ENCODE data around the gene TSPAN16. TPM values are rescaled to one million over a fixed set of nuclear protein-coding genes. Genes with fewer than 3 reads are reported as not detected.

The TSPAN16 gene
- total RNA-seq, 6 experiments from 2014 or later = not detected

- intact Hi-C loops (cut with DNase I) = no loop called here
- TF ChIP-seq, protein P1, sequence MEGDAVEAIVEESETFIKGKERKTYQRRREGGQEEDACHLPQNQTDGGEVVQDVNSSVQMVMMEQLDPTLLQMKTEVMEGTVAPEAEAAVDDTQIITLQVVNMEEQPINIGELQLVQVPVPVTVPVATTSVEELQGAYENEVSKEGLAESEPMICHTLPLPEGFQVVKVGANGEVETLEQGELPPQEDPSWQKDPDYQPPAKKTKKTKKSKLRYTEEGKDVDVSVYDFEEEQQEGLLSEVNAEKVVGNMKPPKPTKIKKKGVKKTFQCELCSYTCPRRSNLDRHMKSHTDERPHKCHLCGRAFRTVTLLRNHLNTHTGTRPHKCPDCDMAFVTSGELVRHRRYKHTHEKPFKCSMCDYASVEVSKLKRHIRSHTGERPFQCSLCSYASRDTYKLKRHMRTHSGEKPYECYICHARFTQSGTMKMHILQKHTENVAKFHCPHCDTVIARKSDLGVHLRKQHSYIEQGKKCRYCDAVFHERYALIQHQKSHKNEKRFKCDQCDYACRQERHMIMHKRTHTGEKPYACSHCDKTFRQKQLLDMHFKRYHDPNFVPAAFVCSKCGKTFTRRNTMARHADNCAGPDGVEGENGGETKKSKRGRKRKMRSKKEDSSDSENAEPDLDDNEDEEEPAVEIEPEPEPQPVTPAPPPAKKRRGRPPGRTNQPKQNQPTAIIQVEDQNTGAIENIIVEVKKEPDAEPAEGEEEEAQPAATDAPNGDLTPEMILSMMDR (IDR thresholded peaks at IDR 0.05) = no peak
- no peak for TF ChIP-seq POLR2A (IDR thresholded peaks at IDR 0.05)
- H3K4me3 ChIP-seq = no peak overlapping the region
- no peaks in the 10 kb centered on the region for H3K27me3 ChIP-seq
- H3K4me1 ChIP-seq = peaks cover 0 to 8% (median 2%) of the 10 kb centered on the region in 4 donors
- WGBS (ENCODE audit: insufficient coverage, low coverage, low lambda C conversion rate, missing lambda C conversion rate) = 75% methylated on average over 2 of the region's 6 CpGs
- ATAC-seq (no peak), DNase-seq (no peak)
- H3K36me3 ChIP-seq = no peaks in the 10 kb centered on the region
- H3K27ac ChIP-seq = peak overlapping the region in 1 of 3 donors; percentile 38
- no peaks in the 10 kb centered on the region for H3K9me3 ChIP-seq
Observed at GRCh38 chr19:11265177-11265784, 30.7 kb upstream of the TSPAN16 start.

DNA sequence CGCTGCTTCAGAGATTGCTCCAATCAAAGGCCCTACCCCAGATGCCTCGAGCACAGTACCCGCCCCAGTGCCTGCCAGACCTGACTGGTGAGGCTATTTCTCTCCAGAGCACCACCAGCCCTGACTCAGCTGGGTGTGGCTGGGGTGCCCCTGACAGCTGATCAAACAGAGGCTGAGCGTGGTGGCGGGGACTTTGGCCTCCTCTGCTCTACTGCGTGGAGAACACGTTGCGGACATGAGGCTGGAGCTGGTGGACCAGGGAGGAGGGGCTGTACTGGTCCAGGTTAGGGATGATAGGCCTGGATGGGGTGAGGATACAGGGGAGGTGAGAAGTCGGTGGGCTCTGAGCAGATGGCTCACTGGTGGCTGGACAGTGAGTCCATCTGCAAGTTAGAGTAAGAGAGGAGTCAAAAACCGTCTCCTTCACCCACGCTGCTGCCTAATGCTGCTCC is 30.1 kb upstream of the TSPAN16 start:
- Histone ChIP-seq H3K9me3 (no peaks in the 10 kb centered on the region), H3K4me3 (no peak overlapping the region), H3K27ac (peak overlapping the region in 1 of 3 donors; percentile 38), H3K4me1 (peaks cover 0 to 8% (median 2%) of the 10 kb centered on the region in 4 donors), H3K36me3 (no peaks in the 10 kb centered on the region), H3K27me3 (no peaks in the 10 kb centered on the region)
- DNase-seq (peak; percentile 65 to 90 (median 70)), ATAC-seq (peak; percentile 54 to 89 (median 84))
- TF ChIP-seq, protein P1 (IDR thresholded peaks at IDR 0.05) = no peak
- peak; percentile 64 for TF ChIP-seq POLR2A (IDR thresholded peaks at IDR 0.05)
- intact Hi-C loops (cut with DNase I) = no loop called here
- WGBS (ENCODE audit: insufficient coverage, low coverage, low lambda C conversion rate, missing lambda C conversion rate) = 40% methylated on average over 1 of the region's 11 CpGs

GRCh38 chr19:11267316-11268085 is 28.5 kb upstream of the TSPAN16 start:
- DNase-seq (no peak), ATAC-seq (no peak)
- Histone ChIP-seq H3K27me3 (no peaks in the 10 kb centered on the region), H3K27ac (no peak overlapping the region), H3K4me1 (peaks cover 0 to 7% (median 2%) of the 10 kb centered on the region in 4 donors), H3K9me3 (no peaks in the 10 kb centered on the region), H3K4me3 (no peak overlapping the region), H3K36me3 (no peaks in the 10 kb centered on the region)
- WGBS (ENCODE audit: insufficient coverage, low coverage, low lambda C conversion rate, missing lambda C conversion rate) = 80% methylated on average over 4 of the region's 10 CpGs
- TF ChIP-seq, protein P1 (IDR thresholded peaks at IDR 0.05) = no peak
- no peak for TF ChIP-seq POLR2A (IDR thresholded peaks at IDR 0.05)
- intact Hi-C loops (cut with DNase I) = no loop called here

DNA sequence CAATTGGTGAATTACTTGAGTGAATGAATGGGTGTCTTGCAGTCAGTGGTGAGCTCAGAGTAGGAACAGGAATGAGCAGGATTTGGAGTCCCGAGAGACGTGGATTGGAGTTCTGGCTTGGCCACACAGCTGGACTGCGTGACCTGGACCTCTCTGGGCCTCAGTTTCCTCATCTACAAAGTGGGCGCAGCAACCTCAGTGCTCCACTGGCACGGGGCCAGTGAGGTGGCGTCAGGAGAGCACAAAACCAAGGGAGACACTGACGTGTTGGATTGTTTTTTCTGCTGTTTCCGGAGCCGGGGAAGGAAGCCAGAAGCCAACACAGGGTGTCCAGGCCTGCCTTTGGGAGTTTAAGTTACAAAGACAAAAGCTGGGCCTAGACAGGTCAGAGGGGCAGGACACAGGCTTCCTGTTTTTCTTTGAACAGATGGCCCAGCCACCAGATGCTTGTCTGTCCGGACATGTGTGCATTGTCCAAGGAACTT is 27.1 kb upstream of the TSPAN16 start:
- Histone ChIP-seq H3K36me3 (no peaks in the 10 kb centered on the region), H3K4me1 (peaks cover 0 to 5% (median 2%) of the 10 kb centered on the region in 4 donors), H3K4me3 (no peak overlapping the region), H3K27ac (peak overlapping the region in 2 of 3 donors; percentile 24 to 38), H3K9me3 (no peaks in the 10 kb centered on the region), H3K27me3 (no peaks in the 10 kb centered on the region)
- peak; percentile 48 to 70 (median 59) for ATAC-seq
- WGBS (ENCODE audit: insufficient coverage, low coverage, low lambda C conversion rate, missing lambda C conversion rate) = no CpG with 5 or more reads among the region's 10 CpGs
- intact Hi-C loops (cut with DNase I) = no loop called here
- TF ChIP-seq POLR2A (IDR thresholded peaks at IDR 0.05) = no peak
- TF ChIP-seq, protein P1 (IDR thresholded peaks at IDR 0.05) = no peak
- peak; percentile 60 to 74 (median 64) for DNase-seq

Measured in right lobe of liver (tissue), 6 donors.